GM12874 (cell line): ENCODE measurements around the gene CCNJL.

Experiments
- TF ChIP-seq, protein P1 (sequence below): IDR thresholded peaks from 2 replicates; pipeline ENCODE4 v1.5.1; 2011; ENCODE audit warnings: low read depth, mild to moderate bottlenecking, control low read depth, low read length, moderate library complexity; ENCODE audit not compliant: insufficient read depth

CCNJL gene

DNA sequence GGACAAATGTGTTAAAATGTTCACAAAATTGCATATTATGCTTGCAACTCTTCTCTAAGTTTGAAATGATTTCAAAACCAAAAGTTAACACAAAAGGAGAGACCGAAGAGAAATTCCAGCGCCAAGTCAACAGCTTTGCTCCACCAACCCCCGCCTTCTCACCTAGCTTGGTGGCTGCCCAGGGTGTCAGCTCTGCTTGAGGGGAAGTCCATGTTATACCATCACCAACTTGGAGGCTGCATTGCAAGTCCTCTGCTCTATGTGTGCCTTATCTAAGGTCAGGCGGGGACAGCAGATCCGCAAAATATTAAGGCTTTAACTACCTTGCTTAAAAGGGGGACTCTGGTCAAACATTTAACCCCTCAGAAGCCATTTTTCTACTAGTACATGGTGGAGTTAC is 14.6 kb downstream of the CCNJL start:
- TF ChIP-seq, protein P1, sequence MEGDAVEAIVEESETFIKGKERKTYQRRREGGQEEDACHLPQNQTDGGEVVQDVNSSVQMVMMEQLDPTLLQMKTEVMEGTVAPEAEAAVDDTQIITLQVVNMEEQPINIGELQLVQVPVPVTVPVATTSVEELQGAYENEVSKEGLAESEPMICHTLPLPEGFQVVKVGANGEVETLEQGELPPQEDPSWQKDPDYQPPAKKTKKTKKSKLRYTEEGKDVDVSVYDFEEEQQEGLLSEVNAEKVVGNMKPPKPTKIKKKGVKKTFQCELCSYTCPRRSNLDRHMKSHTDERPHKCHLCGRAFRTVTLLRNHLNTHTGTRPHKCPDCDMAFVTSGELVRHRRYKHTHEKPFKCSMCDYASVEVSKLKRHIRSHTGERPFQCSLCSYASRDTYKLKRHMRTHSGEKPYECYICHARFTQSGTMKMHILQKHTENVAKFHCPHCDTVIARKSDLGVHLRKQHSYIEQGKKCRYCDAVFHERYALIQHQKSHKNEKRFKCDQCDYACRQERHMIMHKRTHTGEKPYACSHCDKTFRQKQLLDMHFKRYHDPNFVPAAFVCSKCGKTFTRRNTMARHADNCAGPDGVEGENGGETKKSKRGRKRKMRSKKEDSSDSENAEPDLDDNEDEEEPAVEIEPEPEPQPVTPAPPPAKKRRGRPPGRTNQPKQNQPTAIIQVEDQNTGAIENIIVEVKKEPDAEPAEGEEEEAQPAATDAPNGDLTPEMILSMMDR, result no peak

DNA sequence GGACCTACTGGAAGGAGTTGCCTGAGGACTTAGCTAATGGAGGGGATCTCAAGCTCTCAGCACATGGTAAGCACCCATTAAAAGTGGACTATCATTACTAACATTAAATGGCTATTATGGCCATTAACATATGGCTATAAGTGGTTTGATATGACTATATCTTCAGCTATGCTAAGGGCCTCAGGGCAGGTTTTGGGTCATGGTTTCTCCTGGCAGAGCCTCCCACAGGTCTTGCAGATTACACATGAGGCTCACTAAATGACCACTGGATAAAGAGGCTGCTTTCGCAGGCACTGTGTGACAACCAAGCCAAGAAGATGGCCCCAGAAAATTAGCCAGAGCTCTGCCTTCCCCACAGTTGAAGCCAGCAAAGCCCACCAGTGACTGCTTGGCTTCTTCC is 15.4 kb downstream of the CCNJL start:
- TF ChIP-seq, protein P1, result no peak

DNA sequence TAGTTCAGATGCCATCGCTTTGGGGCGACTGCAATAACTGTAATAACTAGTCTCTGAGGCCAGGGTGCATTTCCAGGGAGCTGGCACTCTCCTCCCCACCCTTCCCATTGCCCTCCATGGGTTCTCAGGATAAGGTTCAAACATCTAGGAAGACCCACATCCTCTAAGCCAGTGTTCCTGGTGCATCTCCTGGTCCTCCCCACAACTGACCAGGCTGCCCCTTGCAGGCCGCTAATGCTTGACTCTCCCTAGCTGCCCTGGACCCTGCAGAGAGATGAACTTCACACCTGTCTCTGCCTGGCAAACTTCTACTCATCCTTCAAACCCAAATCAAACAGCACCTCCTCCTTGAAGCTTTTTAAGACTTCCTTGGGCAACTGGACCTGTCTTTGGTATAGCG is 15.9 kb downstream of the CCNJL start:
- TF ChIP-seq, protein P1, result no peak

DNA sequence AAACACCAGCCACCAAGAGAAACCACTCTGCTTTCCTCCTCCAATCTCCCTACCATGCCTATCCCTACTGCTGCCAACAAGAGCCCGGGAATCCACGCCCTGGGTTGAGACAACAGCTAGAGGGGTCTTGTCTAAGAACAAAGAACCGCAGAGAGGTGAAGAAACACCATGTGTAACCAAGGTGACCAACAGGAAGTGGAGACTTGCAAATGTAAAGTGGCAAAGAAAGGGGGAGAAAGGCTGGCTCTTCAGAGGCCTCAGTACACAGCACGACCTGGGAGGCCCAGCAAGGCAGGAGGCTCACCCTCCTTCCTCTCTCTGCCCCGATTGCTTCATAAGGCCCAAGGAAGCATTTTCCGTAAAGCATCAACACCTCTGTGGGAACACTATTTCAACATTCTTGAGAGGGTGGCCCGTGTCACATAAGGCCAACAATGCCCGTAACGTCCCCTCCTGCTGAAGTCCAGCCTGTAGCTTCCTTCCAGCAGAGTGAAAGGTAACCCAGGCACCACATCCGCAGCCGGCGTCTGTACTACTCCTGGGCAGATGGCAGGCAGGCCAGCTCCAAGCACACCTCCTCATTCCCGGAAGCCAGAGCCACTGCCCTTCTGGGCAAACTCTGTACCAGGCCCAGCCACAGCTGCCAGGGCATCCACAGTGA is 18.3 kb downstream of the CCNJL start:
- TF ChIP-seq, protein P1, result no peak

DNA sequence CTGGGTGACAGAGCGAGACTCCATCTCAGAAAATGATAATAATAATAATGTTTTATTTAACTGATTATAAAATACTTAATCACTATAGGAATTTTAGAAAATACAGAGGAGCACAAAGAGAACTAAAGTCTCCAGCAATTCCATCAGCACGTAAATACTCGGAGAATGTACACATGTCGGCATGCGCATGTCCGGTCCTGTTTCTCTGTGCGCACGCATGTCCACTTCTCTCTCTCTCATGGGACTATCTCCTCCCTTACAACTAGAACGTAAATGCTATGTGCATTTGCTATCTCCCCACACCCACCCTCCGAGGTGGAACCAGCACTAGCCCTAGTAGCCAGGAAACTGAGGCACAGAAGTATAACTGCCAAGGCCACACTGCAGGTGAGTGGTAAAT is 19.0 kb downstream of the CCNJL start:
- TF ChIP-seq, protein P1, result no peak

DNA sequence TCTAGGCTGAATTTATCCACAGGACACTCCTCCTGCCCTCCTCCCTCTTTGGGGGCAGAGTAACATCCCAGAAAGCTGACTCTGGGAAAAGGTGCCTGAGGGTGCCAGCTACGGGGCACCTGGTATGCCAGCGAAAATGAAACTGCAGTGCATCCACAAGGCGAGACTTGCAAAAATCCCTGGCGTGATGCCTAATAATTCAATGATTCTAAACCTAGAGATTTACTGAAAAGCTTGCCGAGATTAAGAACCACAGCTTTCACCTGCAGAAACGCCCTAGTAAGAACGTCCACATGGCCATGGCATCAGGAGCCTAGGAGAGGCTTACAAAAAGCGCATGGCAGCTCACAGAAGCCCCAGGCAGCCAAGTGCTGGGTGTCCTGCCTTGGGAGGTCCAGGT is 20.9 kb downstream of the CCNJL start:
- TF ChIP-seq, protein P1, result no peak

DNA sequence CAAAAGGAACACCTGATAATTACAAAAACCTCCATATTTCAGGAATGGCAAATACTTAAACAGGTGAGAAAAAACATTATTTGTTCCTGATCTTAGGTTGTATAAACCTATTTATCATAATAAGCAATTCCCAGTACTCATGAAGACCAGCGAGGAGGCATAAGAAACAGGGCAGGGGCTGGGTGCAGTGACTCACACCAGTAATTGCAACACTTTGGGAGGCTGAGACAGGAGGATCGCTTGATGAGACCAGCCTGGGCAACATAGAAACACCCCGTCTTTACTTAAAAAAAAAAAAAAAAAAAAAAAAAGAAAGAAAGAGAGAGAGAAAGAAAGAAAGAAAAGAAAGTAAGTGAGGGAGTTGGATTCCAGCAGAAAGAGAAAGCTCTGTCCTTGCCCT is 21.6 kb downstream of the CCNJL start:
- TF ChIP-seq, protein P1, result no peak

DNA sequence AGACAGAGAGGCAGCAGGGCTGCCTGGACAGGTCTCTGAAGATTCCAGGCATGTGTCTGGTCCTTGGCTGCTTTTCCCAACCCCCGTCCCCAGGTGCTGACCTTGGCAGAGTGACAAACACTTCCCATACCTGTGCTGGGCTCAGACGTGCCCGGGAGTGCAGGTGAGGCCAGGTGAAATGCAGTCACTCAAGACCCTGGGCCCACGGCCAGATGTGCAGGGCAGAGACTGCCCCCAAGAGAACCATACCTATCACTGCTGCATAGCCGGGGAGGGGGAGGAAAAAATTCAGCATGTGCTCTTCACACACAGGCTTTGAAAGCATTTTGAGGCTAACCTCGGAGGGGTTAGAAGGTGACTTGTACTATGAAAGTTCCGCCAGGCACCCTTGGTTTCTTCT is 22.6 kb downstream of the CCNJL start:
- TF ChIP-seq, protein P1, result no peak
